Neural cell (in vitro differentiated cells): ENCODE results near the gene TMEM184B. TPM values are rescaled to one million over a fixed set of nuclear protein-coding genes. Genes with fewer than 3 reads are reported as not detected.

Experiments used
- H2AFZ ChIP-seq: fragments of 200-600, 300-800 bp; sonication (generic), shearing (Covaris generic); 2 replicates; pipeline ENCODE4 v1.6.0; 2014; ENCODE audit warnings: low read depth, mild to moderate bottlenecking, antibody characterized with exemption, low read length, moderate library complexity
- H3F3A ChIP-seq: fragments of 200-600 bp; shearing (Covaris generic); 2 replicates; pipeline ENCODE4 v1.6.1; 2016; ENCODE audit warnings: mild to moderate bottlenecking, moderate library complexity, mixed read lengths, antibody characterized with exemption, low read length; ENCODE audit not compliant: insufficient read depth, poor library complexity, severe bottlenecking
- H3K27ac ChIP-seq: fragments of 200-600, 300-800 bp; sonication (generic), shearing (Covaris generic); 2 replicates; pipeline ENCODE4 v1.5.1; 2014; ENCODE audit warnings: mild to moderate bottlenecking, low read length, moderate library complexity
- H3K27me3 ChIP-seq: fragments of 300-800, 200-600 bp; sonication (generic), shearing (Covaris generic); 2 replicates; pipeline ENCODE4 v1.6.0; 2014; ENCODE audit warnings: mild to moderate bottlenecking, low read depth, low read length, moderate library complexity; ENCODE audit not compliant: insufficient read depth
- H3K36me3 ChIP-seq: fragments of 300-800, 200-600 bp; sonication (generic), shearing (Covaris generic); 2 replicates; pipeline ENCODE4 v1.5.1; 2014; ENCODE audit warnings: mild to moderate bottlenecking, antibody characterized with exemption, low read length, moderate library complexity; ENCODE audit not compliant: insufficient read depth
- H3K4me2 ChIP-seq: fragments of 300-800, 200-600 bp; sonication (generic), shearing (Covaris generic); 2 replicates; pipeline ENCODE4 v1.6.0; 2014; ENCODE audit warnings: mild to moderate bottlenecking, low read length
- H3K4me3 ChIP-seq: fragments of 300-800, 200-600 bp; sonication (generic), shearing (Covaris generic); 2 replicates; pipeline ENCODE4 v1.5.1; 2014; ENCODE audit warnings: mild to moderate bottlenecking, low read length, moderate library complexity
- H3K79me2 ChIP-seq: fragments of 200-600 bp; shearing (Covaris generic); replicated peaks from 2 replicates; pipeline ENCODE4 v1.6.0; 2014; ENCODE audit warnings: mild to moderate bottlenecking, low read length, moderate library complexity; ENCODE audit not compliant: insufficient read depth
- H3K9ac ChIP-seq: fragments of 300-800, 200-600 bp; sonication (generic), shearing (Covaris generic); 2 replicates; pipeline ENCODE4 v1.6.1; 2016; ENCODE audit warnings: mild to moderate bottlenecking, low read length, mixed read lengths
- H3K9me2 ChIP-seq: fragments of 200-600 bp; shearing (Covaris generic); 2 replicates; pipeline ENCODE4 v1.6.1; 2016; ENCODE audit warnings: mild to moderate bottlenecking, low read length, mixed read lengths; ENCODE audit not compliant: insufficient read depth
- H3K9me3 ChIP-seq: fragments of 200-600, 300-800 bp; sonication (generic), shearing (Covaris generic); 2 replicates; pipeline ENCODE4 v1.6.1; 2016; ENCODE audit warnings: mild to moderate bottlenecking, mixed run types, low read length, moderate library complexity, mixed read lengths
- H4K20me1 ChIP-seq: fragments of 200-600 bp; shearing (Covaris generic); 2 replicates; pipeline ENCODE4 v1.6.1; 2016; ENCODE audit warnings: mild to moderate bottlenecking, mixed run types; ENCODE audit not compliant: insufficient read depth
- EP300 ChIP-seq: fragments of 450-650 bp; conservative IDR thresholded peaks from 2 replicates; pipeline ENCODE4 v1.6.1; 2014; ENCODE audit warnings: antibody characterized with exemption, mild to moderate bottlenecking, moderate library complexity; ENCODE audit not compliant: poor library complexity, severe bottlenecking
- EZH2 ChIP-seq: fragments of 200-600, 300-800 bp; shearing (Covaris generic), sonication (generic); IDR thresholded peaks from 2 replicates; pipeline ENCODE4 v1.6.1; 2014; ENCODE audit warnings: antibody characterized with exemption, low read length, borderline replicate concordance, mild to moderate bottlenecking; ENCODE audit not compliant: insufficient read depth, poor library complexity, severe bottlenecking
- MXI1 ChIP-seq: fragments of 450-650 bp; conservative IDR thresholded peaks from 2 replicates; pipeline ENCODE4 v1.6.1; 2014; ENCODE audit warnings: antibody characterized with exemption, mild to moderate bottlenecking; ENCODE audit not compliant: poor library complexity, severe bottlenecking
- POLR2AphosphoS5 ChIP-seq: IDR thresholded peaks from 2 replicates; pipeline ENCODE4 v1.6.1; 2012
- RAD21 ChIP-seq: fragments of 450-650 bp; conservative IDR thresholded peaks from 2 replicates; pipeline ENCODE4 v1.6.1; 2014; ENCODE audit warnings: antibody characterized with exemption, mild to moderate bottlenecking, moderate library complexity
- SMC3 ChIP-seq: fragments of 450-650 bp; conservative IDR thresholded peaks from 2 replicates; pipeline ENCODE4 v1.6.1; 2014; ENCODE audit warnings: antibody characterized with exemption, mild to moderate bottlenecking, moderate library complexity; ENCODE audit not compliant: poor library complexity
- TAF1 ChIP-seq: IDR thresholded peaks from 2 replicates; pipeline ENCODE4 v1.6.1; 2012; ENCODE audit warnings: low read depth
- polyA plus RNA-seq: library from polyadenylated mRNA; depleted of rRNA; stranded (reverse); fragments of >200 nt; gene quantifications from 2 replicates; pipeline ENCODE4 v1.2.3, GENCODE V29; 2014
- TF ChIP-seq, protein P1 (sequence below): fragments of 450-650 bp; IDR thresholded peaks from 2 replicates; pipeline ENCODE4 v1.5.1; 2014; ENCODE audit warnings: antibody characterized with exemption, mild to moderate bottlenecking, moderate library complexity; ENCODE audit not compliant: poor library complexity, severe bottlenecking
- TF ChIP-seq, protein P2 (sequence below): IDR thresholded peaks from 2 replicates; pipeline ENCODE4 v1.6.1; 2012; ENCODE audit warnings: borderline replicate concordance

TMEM184B gene
- polyA plus RNA-seq, 1 donor from 2014 or later, result 19.7 TPM

DNA sequence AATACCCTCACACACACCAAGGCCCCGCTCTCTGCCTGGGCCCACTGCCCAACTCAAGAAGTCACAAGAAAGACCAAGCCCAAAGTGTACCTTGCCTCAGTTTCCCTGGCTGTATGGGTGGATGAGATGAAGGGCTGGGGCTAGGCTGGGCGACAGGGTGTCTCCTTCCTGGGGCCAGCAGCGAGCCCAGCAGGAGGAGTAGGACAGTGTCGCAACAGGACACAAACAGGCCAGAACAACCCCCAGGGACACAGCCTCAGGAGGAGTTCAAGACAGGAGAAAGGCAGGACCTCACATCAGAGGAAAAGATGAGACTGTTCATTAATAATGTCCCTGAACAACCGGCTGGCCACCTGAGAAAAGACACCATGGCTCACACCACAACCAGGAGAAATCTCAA lies 31.2 kb upstream of the TMEM184B start:
- no peak overlapping the region for H3K4me2 ChIP-seq
- TF ChIP-seq TAF1 (no peak), EZH2 (no peak), SMC3 (no peak), RAD21 (no peak), MXI1 (no peak), EP300 (no peak), POLR2AphosphoS5 (no peak)
- TF ChIP-seq, protein P1, sequence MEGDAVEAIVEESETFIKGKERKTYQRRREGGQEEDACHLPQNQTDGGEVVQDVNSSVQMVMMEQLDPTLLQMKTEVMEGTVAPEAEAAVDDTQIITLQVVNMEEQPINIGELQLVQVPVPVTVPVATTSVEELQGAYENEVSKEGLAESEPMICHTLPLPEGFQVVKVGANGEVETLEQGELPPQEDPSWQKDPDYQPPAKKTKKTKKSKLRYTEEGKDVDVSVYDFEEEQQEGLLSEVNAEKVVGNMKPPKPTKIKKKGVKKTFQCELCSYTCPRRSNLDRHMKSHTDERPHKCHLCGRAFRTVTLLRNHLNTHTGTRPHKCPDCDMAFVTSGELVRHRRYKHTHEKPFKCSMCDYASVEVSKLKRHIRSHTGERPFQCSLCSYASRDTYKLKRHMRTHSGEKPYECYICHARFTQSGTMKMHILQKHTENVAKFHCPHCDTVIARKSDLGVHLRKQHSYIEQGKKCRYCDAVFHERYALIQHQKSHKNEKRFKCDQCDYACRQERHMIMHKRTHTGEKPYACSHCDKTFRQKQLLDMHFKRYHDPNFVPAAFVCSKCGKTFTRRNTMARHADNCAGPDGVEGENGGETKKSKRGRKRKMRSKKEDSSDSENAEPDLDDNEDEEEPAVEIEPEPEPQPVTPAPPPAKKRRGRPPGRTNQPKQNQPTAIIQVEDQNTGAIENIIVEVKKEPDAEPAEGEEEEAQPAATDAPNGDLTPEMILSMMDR, result no peak
- TF ChIP-seq, protein P2, sequence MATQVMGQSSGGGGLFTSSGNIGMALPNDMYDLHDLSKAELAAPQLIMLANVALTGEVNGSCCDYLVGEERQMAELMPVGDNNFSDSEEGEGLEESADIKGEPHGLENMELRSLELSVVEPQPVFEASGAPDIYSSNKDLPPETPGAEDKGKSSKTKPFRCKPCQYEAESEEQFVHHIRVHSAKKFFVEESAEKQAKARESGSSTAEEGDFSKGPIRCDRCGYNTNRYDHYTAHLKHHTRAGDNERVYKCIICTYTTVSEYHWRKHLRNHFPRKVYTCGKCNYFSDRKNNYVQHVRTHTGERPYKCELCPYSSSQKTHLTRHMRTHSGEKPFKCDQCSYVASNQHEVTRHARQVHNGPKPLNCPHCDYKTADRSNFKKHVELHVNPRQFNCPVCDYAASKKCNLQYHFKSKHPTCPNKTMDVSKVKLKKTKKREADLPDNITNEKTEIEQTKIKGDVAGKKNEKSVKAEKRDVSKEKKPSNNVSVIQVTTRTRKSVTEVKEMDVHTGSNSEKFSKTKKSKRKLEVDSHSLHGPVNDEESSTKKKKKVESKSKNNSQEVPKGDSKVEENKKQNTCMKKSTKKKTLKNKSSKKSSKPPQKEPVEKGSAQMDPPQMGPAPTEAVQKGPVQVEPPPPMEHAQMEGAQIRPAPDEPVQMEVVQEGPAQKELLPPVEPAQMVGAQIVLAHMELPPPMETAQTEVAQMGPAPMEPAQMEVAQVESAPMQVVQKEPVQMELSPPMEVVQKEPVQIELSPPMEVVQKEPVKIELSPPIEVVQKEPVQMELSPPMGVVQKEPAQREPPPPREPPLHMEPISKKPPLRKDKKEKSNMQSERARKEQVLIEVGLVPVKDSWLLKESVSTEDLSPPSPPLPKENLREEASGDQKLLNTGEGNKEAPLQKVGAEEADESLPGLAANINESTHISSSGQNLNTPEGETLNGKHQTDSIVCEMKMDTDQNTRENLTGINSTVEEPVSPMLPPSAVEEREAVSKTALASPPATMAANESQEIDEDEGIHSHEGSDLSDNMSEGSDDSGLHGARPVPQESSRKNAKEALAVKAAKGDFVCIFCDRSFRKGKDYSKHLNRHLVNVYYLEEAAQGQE, result no peak
- no peaks in the 10 kb centered on the region for H3F3A ChIP-seq
- no peaks in the 10 kb centered on the region for H3K9me2 ChIP-seq
- no peaks in the 10 kb centered on the region for H3K9me3 ChIP-seq
- H4K20me1 ChIP-seq, result peaks cover 50% of the 10 kb centered on the region
- H3K9ac ChIP-seq, result no peak overlapping the region
- no peak overlapping the region for H3K4me3 ChIP-seq
- H3K27me3 ChIP-seq, result no peaks in the 10 kb centered on the region
- peaks cover 45% of the 10 kb centered on the region for H3K79me2 ChIP-seq
- H3K27ac ChIP-seq, result no peak overlapping the region
- H2AFZ ChIP-seq, result no peak overlapping the region
- H3K36me3 ChIP-seq, result no peaks in the 10 kb centered on the region

DNA sequence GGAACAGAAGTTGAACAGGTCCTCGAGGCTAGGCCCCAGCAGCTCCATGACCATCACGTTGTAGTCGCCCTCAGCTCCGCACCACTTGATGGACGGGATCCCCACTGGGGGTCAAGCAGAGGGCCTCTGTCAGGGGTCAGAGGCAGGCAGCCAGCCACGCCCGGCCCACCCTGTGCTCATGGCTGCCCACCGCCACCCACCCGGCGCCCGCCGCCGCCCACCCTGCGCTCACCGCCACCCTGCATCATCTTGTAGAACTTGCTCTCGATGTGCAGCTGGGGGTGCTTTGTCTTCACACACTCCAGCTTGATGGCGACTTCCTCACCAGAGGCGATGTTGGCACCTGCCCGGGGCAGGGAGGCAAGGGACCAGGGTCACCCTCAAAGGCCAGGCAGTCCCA lies 30.1 kb upstream of the TMEM184B start:
- no peaks in the 10 kb centered on the region for H3K36me3 ChIP-seq
- no peak overlapping the region for H2AFZ ChIP-seq
- no peak overlapping the region for H3K9ac ChIP-seq
- H3K27me3 ChIP-seq, result no peaks in the 10 kb centered on the region
- H3K4me2 ChIP-seq, result no peak overlapping the region
- no peaks in the 10 kb centered on the region for H3F3A ChIP-seq
- no peak overlapping the region for H3K4me3 ChIP-seq
- TF ChIP-seq TAF1, result no peak
- TF ChIP-seq MXI1, result no peak
- TF ChIP-seq RAD21, result no peak
- TF ChIP-seq, protein P1, result no peak
- no peak for TF ChIP-seq SMC3
- TF ChIP-seq POLR2AphosphoS5, result no peak
- no peak for TF ChIP-seq EZH2
- TF ChIP-seq EP300, result no peak
- TF ChIP-seq, protein P2, result no peak
- peaks cover 45% of the 10 kb centered on the region for H4K20me1 ChIP-seq
- peaks cover 39% of the 10 kb centered on the region for H3K79me2 ChIP-seq
- H3K27ac ChIP-seq, result no peak overlapping the region
- H3K9me3 ChIP-seq, result no peaks in the 10 kb centered on the region
- H3K9me2 ChIP-seq, result no peaks in the 10 kb centered on the region
